Tibial nerve (tissue), 4 donors: ENCODE data around the gene GPD1L. TPM values are rescaled to one million over a fixed set of nuclear protein-coding genes. Genes with fewer than 3 reads are reported as not detected.

Experiments
- DNase-seq, 2 donors: peaks; one replicate each; pipeline ENCODE4 v3.0.0-alpha.2; 2019; ENCODE audit warnings: low spot score in 2 of 2
- H3K27ac ChIP-seq, 4 donors: fragments of 200-600 bp; sonication (generic) in 3 of 4; one replicate each; pipeline ENCODE4 v1.5.1; 2017 to 2019; ENCODE audit warnings: mild to moderate bottlenecking in 1 of 4
- H3K27me3 ChIP-seq, 2 donors: fragments of 200-600 bp; sonication (generic) in 1 of 2; one replicate each; pipeline versions ENCODE4 v1.5.1 to v1.6.0; 2017 to 2019
- H3K36me3 ChIP-seq, 3 donors: fragments of 200-600 bp; sonication (generic); one replicate each; pipeline ENCODE4 v1.5.1; 2018 to 2019
- H3K4me1 ChIP-seq, 4 donors: fragments of 200-600 bp; sonication (generic) in 3 of 4; one replicate each; pipeline ENCODE4 v1.5.1; 2017 to 2019
- H3K4me3 ChIP-seq, 4 donors: fragments of 200-600 bp; sonication (generic) in 3 of 4; one replicate each; pipeline ENCODE4 v1.5.1; 2017 to 2019; ENCODE audit warnings: mild to moderate bottlenecking in 1 of 4, moderate library complexity in 1 of 4
- H3K9me3 ChIP-seq, 4 donors: fragments of 200-600 bp; sonication (generic) in 3 of 4; one replicate each; pipeline ENCODE4 v1.5.1; 2017 to 2019
- CTCF ChIP-seq, 5 experiments: fragments of 200-600 bp in 3 of 5; fragments of 450-650 bp in 2 of 5; sonication (generic) in 3 of 5; IDR thresholded peaks; one replicate each; pipeline ENCODE4 v1.5.1; 2016 to 2019; ENCODE audit warnings: antibody characterized with exemption in 5 of 5, mild to moderate bottlenecking in 3 of 5, moderate library complexity in 2 of 5
- EP300 ChIP-seq, 2 donors: sonication (generic); formaldehyde crosslinking; IDR thresholded peaks; one replicate each; pipeline ENCODE4 v1.6.1; 2017; ENCODE audit warnings: antibody characterized with exemption in 2 of 2, mild to moderate bottlenecking in 1 of 2
- POLR2A ChIP-seq, 2 donors: fragments of 450-650 bp; IDR thresholded peaks; one replicate each; pipeline ENCODE4 v1.6.1; 2017; ENCODE audit warnings: antibody characterized with exemption in 2 of 2, mild to moderate bottlenecking in 2 of 2, moderate library complexity in 2 of 2
- WGBS, 2 donors: methylation state at CpG; one replicate each; pipeline ENCODE4 v1.1.5; 2018; 5-methylcytosine and 5-hydroxymethylcytosine counted together
- total RNA-seq, 4 donors: library from RNA; depleted of rRNA; stranded (reverse); fragments of >200 nt; gene quantifications; one replicate each; pipeline ENCODE4 v1.1.0, GENCODE V29; 2016

GPD1L gene
- total RNA-seq, 4 donors from 2014 or later = 38.4 to 60.9 (median 46.5) TPM

GRCh38 chr3:32153414-32154204, 47.2 kb downstream of the GPD1L start:
- Histone ChIP-seq H3K9me3 (no peaks in the 10 kb centered on the region), H3K27me3 (no peaks in the 10 kb centered on the region), H3K27ac (no peak overlapping the region), H3K4me1 (no peaks in the 10 kb centered on the region), H3K36me3 (peaks cover 0 to 81% (median 0%) of the 10 kb centered on the region in 3 donors), H3K4me3 (no peak overlapping the region)
- TF ChIP-seq CTCF (IDR thresholded peaks at IDR 0.05) (no peak), POLR2A (IDR thresholded peaks at IDR 0.05) (no peak), EP300 (IDR thresholded peaks at IDR 0.05) (no peak)
- no peak for DNase-seq
- WGBS, 2 donors = 86 to 87% methylated on average over 12 of the region's 12 CpGs

GRCh38 chr3:32154205-32154579, 47.8 kb downstream of the GPD1L start:
- Histone ChIP-seq H3K9me3 (no peaks in the 10 kb centered on the region), H3K27me3 (no peaks in the 10 kb centered on the region), H3K4me3 (no peak overlapping the region), H3K27ac (no peak overlapping the region), H3K4me1 (no peaks in the 10 kb centered on the region), H3K36me3 (peaks cover 0 to 81% (median 0%) of the 10 kb centered on the region in 3 donors)
- no peak for TF ChIP-seq EP300 (IDR thresholded peaks at IDR 0.05)
- no peak for TF ChIP-seq POLR2A (IDR thresholded peaks at IDR 0.05)
- TF ChIP-seq CTCF (IDR thresholded peaks at IDR 0.05) = no peak
- WGBS, 2 donors = 90 to 94% methylated on average over 3 of the region's 3 CpGs
- DNase-seq = no peak

GRCh38 chr3:32155117-32155516, 48.7 kb downstream of the GPD1L start:
- no peaks in the 10 kb centered on the region for H3K27me3 ChIP-seq
- no peak for DNase-seq
- no peak for TF ChIP-seq CTCF (IDR thresholded peaks at IDR 0.05)
- TF ChIP-seq EP300 (IDR thresholded peaks at IDR 0.05) = no peak
- TF ChIP-seq POLR2A (IDR thresholded peaks at IDR 0.05) = no peak
- 89 to 92% methylated on average over 2 to 3 of the region's 3 CpGs for WGBS, 2 donors
- H3K9me3 ChIP-seq = no peaks in the 10 kb centered on the region
- H3K4me1 ChIP-seq = no peaks in the 10 kb centered on the region
- H3K27ac ChIP-seq = no peak overlapping the region
- peaks cover 0 to 86% (median 0%) of the 10 kb centered on the region in 3 donors for H3K36me3 ChIP-seq
- H3K4me3 ChIP-seq = no peak overlapping the region

- no peak for TF ChIP-seq POLR2A (IDR thresholded peaks at IDR 0.05)
- TF ChIP-seq CTCF (IDR thresholded peaks at IDR 0.05) = no peak
- TF ChIP-seq EP300 (IDR thresholded peaks at IDR 0.05) = no peak
- Histone ChIP-seq H3K27me3 (no peaks in the 10 kb centered on the region), H3K9me3 (no peaks in the 10 kb centered on the region), H3K36me3 (peaks cover 0 to 88% (median 0%) of the 10 kb centered on the region in 3 donors), H3K4me3 (no peak overlapping the region), H3K4me1 (no peaks in the 10 kb centered on the region), H3K27ac (no peak overlapping the region)
- 62 to 63% methylated on average over 7 of the region's 7 CpGs for WGBS, 2 donors
- DNase-seq = no peak
Measured at GRCh38 chr3:32157600-32158264, 51.3 kb downstream of the GPD1L start.

- 70 to 72% methylated on average over 3 of the region's 3 CpGs for WGBS, 2 donors
- peaks cover 0 to 89% (median 0%) of the 10 kb centered on the region in 3 donors for H3K36me3 ChIP-seq
- DNase-seq = no peak
Measured at GRCh38 chr3:32160706-32161214, 54.3 kb downstream of the GPD1L start.

More at GRCh38 chr3:32160706-32161214, 54.3 kb downstream of the GPD1L start:
- TF ChIP-seq EP300 (IDR thresholded peaks at IDR 0.05) = no peak
- no peak for TF ChIP-seq CTCF (IDR thresholded peaks at IDR 0.05)
- no peak for TF ChIP-seq POLR2A (IDR thresholded peaks at IDR 0.05)
- no peak overlapping the region for H3K4me3 ChIP-seq
- H3K4me1 ChIP-seq = no peaks in the 10 kb centered on the region
- H3K9me3 ChIP-seq = no peaks in the 10 kb centered on the region
- H3K27me3 ChIP-seq = no peaks in the 10 kb centered on the region
- H3K27ac ChIP-seq = no peak overlapping the region
